Activated B cell treated with CpG ODN at 0.5 μM for 24 hours (primary cell): ENCODE results near the gene LBH. TPM values are rescaled to one million over a fixed set of nuclear protein-coding genes. Genes with fewer than 3 reads are reported as not detected.

ENCODE experiments used
- ATAC-seq: fragments of 200-7000 bp; cut with Tn5 transposase; one replicate; pipeline ENCODE4 v1.10.0; 2021; ENCODE audit warnings: low read depth, mild to moderate bottlenecking, moderate library complexity
- CTCF ChIA-PET: fragments of 350-600 bp; sonication (Branson Sonifier 250); formaldehyde crosslinking; loops from one replicate; lab custom pipeline; 2021; ENCODE audit warnings: antibody characterized with exemption; lab: Charles Lee
- POLR2A ChIA-PET: fragments of 350-600 bp; sonication (Branson Sonifier 250); formaldehyde crosslinking; loops from one replicate; lab custom pipeline; 2021; ENCODE audit warnings: antibody characterized with exemption; lab: Charles Lee
- DNase-seq: peaks from one replicate; pipeline ENCODE4 v3.0.0; 2022
- H3K27ac Mint-ChIP-seq: one replicate; pipeline ENCODE4 v1.8.0; 2020; ENCODE audit warnings: mixed read lengths
- H3K27me3 Mint-ChIP-seq: one replicate; pipeline ENCODE4 v1.8.0; 2021; ENCODE audit warnings: mixed read lengths
- H3K36me3 Mint-ChIP-seq: one replicate; pipeline ENCODE4 v1.8.0; 2021; ENCODE audit warnings: low read depth, mixed read lengths
- H3K4me1 Mint-ChIP-seq: one replicate; pipeline ENCODE4 v1.8.0; 2021; ENCODE audit warnings: mixed read lengths
- H3K4me3 Mint-ChIP-seq: one replicate; pipeline ENCODE4 v1.8.0; 2020; ENCODE audit warnings: mild to moderate bottlenecking, mixed read lengths
- H3K9me3 Mint-ChIP-seq: one replicate; pipeline ENCODE4 v1.8.0; 2020; ENCODE audit warnings: mixed read lengths
- intact Hi-C: fragments of 100-400 bp; cut with micrococcal nuclease; formaldehyde crosslinking; loops from one replicate; pipeline ENCODE4 v1.15.1; 2024
- total RNA-seq: library from RNA; stranded (reverse); gene quantifications from 2 replicates; pipeline ENCODE4 v1.2.3, GENCODE V29; 2022
- TF ChIP-seq, protein P1 (sequence below): fragments of 200-600 bp; IDR thresholded peaks from one replicate; pipeline ENCODE4 v1.8.0; 2022; ENCODE audit warnings: antibody characterized with exemption, mild to moderate bottlenecking

The LBH gene
- total RNA-seq, 1 donor from 2014 or later: 131 TPM

GRCh38 chr2:30191107-30191506 lies 40.2 kb upstream of the LBH start:
- intact Hi-C loops: no loop called here
- CTCF ChIA-PET: no interaction called here

DNA sequence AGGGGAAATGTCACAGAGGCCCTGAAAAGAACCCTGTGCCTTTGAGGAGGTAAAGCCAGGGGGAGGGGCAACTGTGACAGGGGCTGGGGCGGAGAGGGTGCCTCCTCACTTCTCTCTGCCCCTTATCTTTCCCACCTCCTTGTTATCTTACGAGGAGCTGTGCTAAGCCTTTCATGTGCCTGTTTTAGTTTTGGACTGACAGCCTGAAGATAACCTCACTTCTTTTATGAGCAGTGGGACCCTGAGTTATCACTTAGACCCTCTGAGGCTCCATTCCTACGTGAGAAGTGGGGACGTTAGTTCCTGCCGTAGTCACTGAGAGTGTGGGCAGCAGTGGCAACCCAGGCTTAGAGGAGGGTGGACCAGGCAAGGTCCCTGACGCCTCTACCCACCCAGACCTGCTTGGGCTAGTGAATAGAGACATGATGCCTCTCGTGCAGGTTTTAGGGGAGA lies 39.5 kb upstream of the LBH start:
- intact Hi-C loops: no loop called here
- H3K4me3 Mint-ChIP-seq: no peak overlapping the region
- no peaks in the 10 kb centered on the region for H3K9me3 Mint-ChIP-seq
- ATAC-seq (no peak), DNase-seq (no peak)
- no peaks in the 10 kb centered on the region for H3K27me3 Mint-ChIP-seq
- H3K36me3 Mint-ChIP-seq: no peaks in the 10 kb centered on the region
- H3K4me1 Mint-ChIP-seq: peaks cover 9% of the 10 kb centered on the region
- no peak overlapping the region for H3K27ac Mint-ChIP-seq
- CTCF ChIA-PET: interaction anchor here (1.0 to 1.1 kb wide), 2 partner anchors 17 to 520 kb away, joined by 4 to 5 read pairs; no protein-coding TSS in a partner anchor
- POLR2A ChIA-PET: no interaction called here
- TF ChIP-seq, protein P1, sequence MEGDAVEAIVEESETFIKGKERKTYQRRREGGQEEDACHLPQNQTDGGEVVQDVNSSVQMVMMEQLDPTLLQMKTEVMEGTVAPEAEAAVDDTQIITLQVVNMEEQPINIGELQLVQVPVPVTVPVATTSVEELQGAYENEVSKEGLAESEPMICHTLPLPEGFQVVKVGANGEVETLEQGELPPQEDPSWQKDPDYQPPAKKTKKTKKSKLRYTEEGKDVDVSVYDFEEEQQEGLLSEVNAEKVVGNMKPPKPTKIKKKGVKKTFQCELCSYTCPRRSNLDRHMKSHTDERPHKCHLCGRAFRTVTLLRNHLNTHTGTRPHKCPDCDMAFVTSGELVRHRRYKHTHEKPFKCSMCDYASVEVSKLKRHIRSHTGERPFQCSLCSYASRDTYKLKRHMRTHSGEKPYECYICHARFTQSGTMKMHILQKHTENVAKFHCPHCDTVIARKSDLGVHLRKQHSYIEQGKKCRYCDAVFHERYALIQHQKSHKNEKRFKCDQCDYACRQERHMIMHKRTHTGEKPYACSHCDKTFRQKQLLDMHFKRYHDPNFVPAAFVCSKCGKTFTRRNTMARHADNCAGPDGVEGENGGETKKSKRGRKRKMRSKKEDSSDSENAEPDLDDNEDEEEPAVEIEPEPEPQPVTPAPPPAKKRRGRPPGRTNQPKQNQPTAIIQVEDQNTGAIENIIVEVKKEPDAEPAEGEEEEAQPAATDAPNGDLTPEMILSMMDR: no peak

More at GRCh38 chr2:30191107-30191506, 40.2 kb upstream of the LBH start:
- Mint-ChIP-seq H3K27me3 (no peaks in the 10 kb centered on the region), H3K4me1 (peaks cover 9% of the 10 kb centered on the region), H3K27ac (no peak overlapping the region), H3K4me3 (no peak overlapping the region), H3K9me3 (no peaks in the 10 kb centered on the region), H3K36me3 (no peaks in the 10 kb centered on the region)
- DNase-seq (no peak), ATAC-seq (no peak)
- POLR2A ChIA-PET: no interaction called here
- TF ChIP-seq, protein P1: no peak

GRCh38 chr2:30192314-30192713 lies 39.0 kb upstream of the LBH start:
- Mint-ChIP-seq H3K4me3 (no peak overlapping the region), H3K36me3 (no peaks in the 10 kb centered on the region), H3K27me3 (no peaks in the 10 kb centered on the region), H3K9me3 (no peaks in the 10 kb centered on the region), H3K4me1 (peaks cover 9% of the 10 kb centered on the region), H3K27ac (no peak overlapping the region)
- CTCF ChIA-PET: interaction anchor here (1.0 to 1.1 kb wide), 2 partner anchors 16 to 519 kb away, joined by 4 to 5 read pairs; no protein-coding TSS in a partner anchor
- TF ChIP-seq, protein P1: no peak
- DNase-seq (no peak), ATAC-seq (no peak)
- intact Hi-C loops: no loop called here
- POLR2A ChIA-PET: no interaction called here

DNA sequence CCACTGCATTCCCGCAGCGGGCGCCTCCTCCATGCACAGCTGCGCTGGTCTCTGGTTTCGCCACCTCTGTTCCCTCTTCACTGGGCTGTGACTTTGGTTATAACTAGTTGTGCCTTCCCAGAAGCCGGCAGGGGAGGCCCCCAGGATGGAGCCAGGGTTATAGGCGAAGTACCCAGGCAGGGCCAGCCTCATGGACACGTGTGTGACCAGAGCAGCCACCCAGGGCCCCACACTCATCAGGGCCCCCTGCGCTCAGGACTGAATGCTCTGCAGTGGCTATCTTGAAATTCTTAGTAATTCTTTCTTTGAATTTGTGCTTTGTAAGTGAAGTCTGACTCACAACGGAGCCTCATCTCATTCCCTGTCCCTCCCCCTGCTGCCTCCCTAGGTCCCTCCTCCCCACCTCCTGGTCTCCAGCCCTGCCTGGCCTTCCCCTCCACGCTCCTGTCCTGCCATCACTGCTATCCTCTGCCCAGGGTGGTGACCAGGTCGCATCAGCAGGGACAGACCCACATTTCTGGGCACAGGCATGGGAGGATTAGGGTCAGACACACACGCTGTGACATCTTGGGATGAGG lies 38.1 kb upstream of the LBH start:
- ChIA-PET CTCF (interaction anchor here (1.0 to 1.1 kb wide), 2 partner anchors 15 to 518 kb away, joined by 4 to 5 read pairs; no protein-coding TSS in a partner anchor), POLR2A (no interaction called here)
- ATAC-seq: no peak
- TF ChIP-seq, protein P1: no peak
- no peaks in the 10 kb centered on the region for H3K9me3 Mint-ChIP-seq
- DNase-seq: no peak
- intact Hi-C loops: no loop called here
- H3K4me3 Mint-ChIP-seq: no peak overlapping the region
- H3K4me1 Mint-ChIP-seq: peaks cover 5% of the 10 kb centered on the region
- no peak overlapping the region for H3K27ac Mint-ChIP-seq
- H3K27me3 Mint-ChIP-seq: no peaks in the 10 kb centered on the region
- no peaks in the 10 kb centered on the region for H3K36me3 Mint-ChIP-seq

DNA sequence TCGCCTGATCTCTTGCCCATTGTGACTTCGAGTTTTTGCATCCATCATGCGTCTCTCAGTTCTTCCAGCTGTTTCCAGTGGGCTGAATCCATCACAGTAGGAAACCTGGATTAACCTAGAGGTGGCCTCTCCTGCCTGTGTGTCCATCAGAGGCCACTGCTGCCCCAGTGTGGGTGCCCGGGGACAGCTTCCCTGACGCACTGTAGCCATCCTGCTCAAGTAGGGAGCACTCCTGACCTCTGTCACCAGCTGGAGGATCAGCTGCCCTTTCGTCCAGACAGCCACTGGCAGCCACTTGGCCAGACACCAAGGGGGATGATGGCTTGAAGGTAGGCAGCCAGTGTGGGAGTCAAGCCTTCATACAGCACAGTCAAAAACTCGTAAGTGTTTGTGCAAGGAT lies 36.9 kb upstream of the LBH start:
- ChIA-PET CTCF (no interaction called here), POLR2A (no interaction called here)
- Mint-ChIP-seq H3K4me1 (no peaks in the 10 kb centered on the region), H3K4me3 (no peak overlapping the region), H3K27me3 (no peaks in the 10 kb centered on the region), H3K27ac (no peak overlapping the region), H3K9me3 (no peaks in the 10 kb centered on the region), H3K36me3 (no peaks in the 10 kb centered on the region)
- no peak for DNase-seq
- TF ChIP-seq, protein P1: no peak
- intact Hi-C loops: no loop called here
- no peak for ATAC-seq
